ENCODE data around the gene MCM5. TPM values are rescaled to one million over a fixed set of nuclear protein-coding genes. Genes with fewer than 3 reads are reported as not detected.

Gene MCM5
- total and polyA plus RNA-seq, 2 of the 13 experiments (the other 11 are each of a cell fraction or from before 2014, with no cell fraction given), result 40.2 to 93.5 TPM

GRCh38 chr22:35380537-35381423 is 19.2 kb upstream of the MCM5 start, which contains the start of gene HMOX1 (continued):
- no peak for TF ChIP-seq SIX1 (CRISPR knock-in tag; IDR thresholded peaks at IDR 0.05; ENCODE audit: borderline replicate concordance)
- TF ChIP-seq MAF1 (CRISPR knock-in tag; IDR thresholded peaks at IDR 0.05; ENCODE audit: borderline replicate concordance), result no peak
- TF ChIP-seq ZNF34 (CRISPR knock-in tag; IDR thresholded peaks at IDR 0.05; ENCODE audit: borderline replicate concordance), result 0 out of 2 replicates have a peak, but pooled peaks have one; percentile 39
- TF ChIP-seq CENPX (CRISPR knock-in tag; IDR thresholded peaks at IDR 0.05), result no peak
- peak; percentile 76; the same call in 1 of the 2 replicates for TF ChIP-seq IKZF5 (CRISPR knock-in tag; IDR thresholded peaks at IDR 0.05)
- no peak for TF ChIP-seq MAZ (IDR thresholded peaks at IDR 0.05; ENCODE audit: borderline replicate concordance, low read depth, low read length)
- peak; percentile 82 for TF ChIP-seq MAZ (CRISPR knock-in tag; IDR thresholded peaks at IDR 0.05; ENCODE audit: low read depth)
- TF ChIP-seq SETDB1 (CRISPR knock-in tag; IDR thresholded peaks at IDR 0.05; ENCODE audit: borderline replicate concordance), result no peak
- no peak for TF ChIP-seq PRDM4 (CRISPR knock-in tag; IDR thresholded peaks at IDR 0.05; ENCODE audit: borderline replicate concordance)
- TF ChIP-seq ZNF761 (CRISPR knock-in tag; conservative IDR thresholded peaks at IDR 0.05), result 0 out of 2 replicates have a peak, but pooled peaks have one; percentile 55
- TF ChIP-seq AHR (CRISPR knock-in tag; IDR thresholded peaks at IDR 0.05), result no peak
- TF ChIP-seq FOSL2 (CRISPR knock-in tag; IDR thresholded peaks at IDR 0.05), result peak; percentile 64
- peak; percentile 83; the same call in 1 of the 2 replicates for TF ChIP-seq HNRNPL (IDR thresholded peaks at IDR 0.05; ENCODE audit: low read depth, low read length)
- TF ChIP-seq THAP8 (CRISPR knock-in tag; IDR thresholded peaks at IDR 0.05; ENCODE audit: borderline replicate concordance), result no peak
- TF ChIP-seq ZNF724P (CRISPR knock-in tag; IDR thresholded peaks at IDR 0.05; ENCODE audit: borderline replicate concordance), result no peak
- no peak for TF ChIP-seq MEIS1 (CRISPR knock-in tag; IDR thresholded peaks at IDR 0.05; ENCODE audit: borderline replicate concordance)
- peak; percentile 57 for TF ChIP-seq YY1 (IDR thresholded peaks at IDR 0.05; ENCODE audit: insufficient read depth, insufficient replicate concordance, low read depth, low read length)
- TF ChIP-seq ZBTB4 (CRISPR knock-in tag; IDR thresholded peaks at IDR 0.05; ENCODE audit: borderline replicate concordance), result 0 out of 2 replicates have a peak, but pooled peaks have one; percentile 76
- no peak for TF ChIP-seq ZNF850 (CRISPR knock-in tag; conservative IDR thresholded peaks at IDR 0.05)
- TF ChIP-seq SP140L (CRISPR knock-in tag; IDR thresholded peaks at IDR 0.05; ENCODE audit: borderline replicate concordance), result no peak

Measured in HepG2 (cell line).